Central memory CD8-positive, alpha-beta T cell (primary cell): ENCODE data around the gene NUDT8.
"Not testable (repeated sequence)": the region's sequence is repeated elsewhere in the genome, so short reads cannot be mapped to it uniquely, and the experiment has no call there.

Experiments
- ATAC-seq: fragments of 150-1000 bp; cut with Tn5 transposase; replicated peaks from 2 replicates; pipeline ENCODE4 v1.10.0; 2022; ENCODE audit warnings: mild to moderate bottlenecking, moderate FRiP score, moderate number of reproducible peaks; ENCODE audit not compliant: poor library complexity, severe bottlenecking; ENCODE audit errors: extremely low read depth
- DNase-seq, 2 donors: peaks; one replicate each; pipeline ENCODE4 v3.0.0; 2021; ENCODE audit warnings: low spot score in 2 of 2
- H3K27ac Mint-ChIP-seq: one replicate; pipeline ENCODE4 v1.8.0; 2022; ENCODE audit warnings: low read depth, mild to moderate bottlenecking, moderate library complexity, mixed read lengths
- H3K27me3 Mint-ChIP-seq: one replicate; pipeline ENCODE4 v1.8.0; 2022; ENCODE audit warnings: mixed read lengths
- H3K36me3 Mint-ChIP-seq: one replicate; pipeline ENCODE4 v1.8.0; 2022; ENCODE audit warnings: mild to moderate bottlenecking, moderate library complexity, mixed read lengths; ENCODE audit not compliant: insufficient read depth
- H3K4me1 Mint-ChIP-seq: one replicate; pipeline ENCODE4 v1.8.0; 2022; ENCODE audit warnings: mixed read lengths
- H3K4me3 Mint-ChIP-seq: one replicate; pipeline ENCODE4 v1.8.0; 2022; ENCODE audit warnings: mild to moderate bottlenecking, moderate library complexity, mixed read lengths
- H3K9me3 Mint-ChIP-seq: one replicate; pipeline ENCODE4 v1.8.0; 2022; ENCODE audit warnings: mixed read lengths

Gene NUDT8

DNA sequence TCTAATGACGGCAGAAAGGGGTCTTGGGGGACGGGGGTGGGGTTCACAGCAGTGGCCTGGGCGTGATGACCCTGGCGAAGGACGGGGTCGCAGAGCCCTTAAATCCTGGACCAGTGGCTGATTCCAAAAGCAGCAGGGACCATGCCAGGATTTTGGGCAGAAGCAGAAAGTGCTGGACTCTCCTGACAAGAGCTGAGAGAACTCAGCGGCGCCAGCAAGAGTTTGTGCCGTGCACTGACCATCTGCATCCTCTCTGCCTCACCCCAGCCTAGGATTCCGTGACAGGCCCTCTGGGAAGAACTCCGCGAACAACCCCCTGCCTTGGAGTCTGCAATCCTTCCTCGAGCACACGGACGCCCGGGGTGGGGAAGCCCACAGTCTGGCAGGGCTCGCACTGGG, 23.6 kb downstream of the NUDT8 start:
- Mint-ChIP-seq H3K36me3 (peaks cover 16% of the 10 kb centered on the region), H3K9me3 (no peaks in the 10 kb centered on the region), H3K4me1 (no peaks in the 10 kb centered on the region), H3K27ac (peak overlapping the region; percentile 76), H3K4me3 (peak overlapping the region; percentile 80), H3K27me3 (peaks cover 9% of the 10 kb centered on the region)
- ATAC-seq, result no peak
- DNase-seq, result no peak

DNA sequence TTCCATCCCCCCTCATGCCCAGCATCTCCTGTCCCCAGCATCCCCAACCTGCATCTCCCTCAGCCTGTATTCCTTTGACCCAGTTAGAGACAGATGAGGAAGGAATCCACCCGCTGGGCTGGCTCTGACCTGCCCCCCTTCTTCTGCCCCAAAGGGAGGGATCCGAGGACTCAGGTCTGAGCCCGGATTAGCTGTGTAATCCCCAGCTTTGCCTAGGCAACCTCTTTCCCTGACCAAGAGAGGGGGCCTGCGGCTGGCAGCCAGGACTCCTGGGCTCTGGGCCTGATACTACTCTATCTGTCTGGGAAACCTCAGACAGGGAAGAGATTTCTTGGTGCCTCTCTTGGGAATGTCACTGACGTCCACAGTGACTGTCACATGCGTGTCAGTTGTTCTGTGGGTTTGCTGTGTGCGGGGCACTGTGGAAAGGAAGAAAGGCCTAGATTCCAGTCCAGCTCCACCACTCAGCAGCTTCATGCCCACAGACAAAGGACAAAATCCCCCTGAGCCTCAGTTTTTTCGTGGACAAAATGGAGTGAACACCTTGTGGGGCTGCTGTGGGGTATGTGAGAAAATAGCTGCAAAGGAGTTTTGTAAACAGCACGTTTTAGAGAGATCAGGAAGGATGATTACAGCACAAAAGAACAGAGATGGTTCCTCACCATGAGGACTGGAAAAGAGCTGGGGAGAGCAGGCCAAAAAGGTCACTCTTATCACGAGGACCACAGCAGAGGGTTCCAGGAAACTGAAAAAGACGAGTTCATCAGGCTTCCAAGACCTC, 24.3 kb downstream of the NUDT8 start:
- H3K36me3 Mint-ChIP-seq, result peaks cover 12% of the 10 kb centered on the region
- DNase-seq (no peak), ATAC-seq (no peak)
- H3K27me3 Mint-ChIP-seq, result peaks cover 16% of the 10 kb centered on the region
- H3K9me3 Mint-ChIP-seq, result no peaks in the 10 kb centered on the region
- peak overlapping the region; percentile 68 for H3K27ac Mint-ChIP-seq
- H3K4me3 Mint-ChIP-seq, result peak overlapping the region; percentile 80
- peaks cover 3% of the 10 kb centered on the region for H3K4me1 Mint-ChIP-seq

DNA sequence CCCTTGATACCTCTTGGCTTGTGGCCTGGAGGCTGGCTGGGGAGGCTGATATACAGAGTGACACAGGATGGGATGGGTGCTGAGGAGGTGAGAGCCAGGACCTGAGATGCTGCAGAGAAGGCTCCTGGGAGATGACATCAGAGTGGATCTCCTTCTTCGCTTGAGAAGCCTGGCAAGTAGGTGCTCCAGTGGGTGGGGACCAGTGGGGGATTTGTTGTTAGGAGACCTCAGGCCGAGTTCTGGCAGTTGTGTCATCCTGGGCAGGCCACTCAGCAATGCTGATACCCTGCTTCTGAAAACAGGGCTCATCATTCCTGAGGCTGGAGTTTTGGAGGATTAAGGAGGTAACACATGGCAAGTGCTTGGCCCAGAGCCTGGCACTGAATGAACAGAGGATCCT, 24.9 kb downstream of the NUDT8 start:
- DNase-seq (no peak), ATAC-seq (no peak)
- no peaks in the 10 kb centered on the region for H3K9me3 Mint-ChIP-seq
- H3K4me1 Mint-ChIP-seq, result peaks cover 7% of the 10 kb centered on the region
- no peak overlapping the region for H3K27ac Mint-ChIP-seq
- peak overlapping the region; percentile 12 for H3K4me3 Mint-ChIP-seq
- H3K36me3 Mint-ChIP-seq, result peaks cover 11% of the 10 kb centered on the region
- peaks cover 18% of the 10 kb centered on the region for H3K27me3 Mint-ChIP-seq

DNA sequence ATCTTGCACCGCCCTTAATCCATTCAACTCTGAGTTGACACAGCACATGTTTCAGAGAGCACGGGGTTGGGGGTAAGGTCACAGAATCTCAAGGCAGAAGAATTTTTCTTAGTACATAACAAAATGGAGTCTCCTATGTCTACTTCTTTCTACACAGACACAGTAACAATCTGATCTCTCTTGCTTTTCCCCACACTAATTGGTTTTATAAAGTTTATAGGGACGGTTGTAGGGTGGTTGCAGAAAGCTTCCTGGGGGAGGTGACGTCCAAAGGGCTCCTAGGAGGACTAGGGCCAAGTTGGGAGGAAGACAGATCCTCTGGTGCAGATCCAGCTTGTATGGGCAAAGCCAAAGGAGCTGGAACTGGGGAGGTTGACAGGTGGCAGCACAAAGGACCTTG, 25.6 kb downstream of the NUDT8 start:
- not testable (repeated sequence) for H3K4me1 Mint-ChIP-seq, H3K9me3 Mint-ChIP-seq, H3K27ac Mint-ChIP-seq, H3K36me3 Mint-ChIP-seq, ATAC-seq, DNase-seq
- Mint-ChIP-seq H3K27me3 (peaks cover 18% of the 10 kb centered on the region), H3K4me3 (peak overlapping the region; percentile 12)

DNA sequence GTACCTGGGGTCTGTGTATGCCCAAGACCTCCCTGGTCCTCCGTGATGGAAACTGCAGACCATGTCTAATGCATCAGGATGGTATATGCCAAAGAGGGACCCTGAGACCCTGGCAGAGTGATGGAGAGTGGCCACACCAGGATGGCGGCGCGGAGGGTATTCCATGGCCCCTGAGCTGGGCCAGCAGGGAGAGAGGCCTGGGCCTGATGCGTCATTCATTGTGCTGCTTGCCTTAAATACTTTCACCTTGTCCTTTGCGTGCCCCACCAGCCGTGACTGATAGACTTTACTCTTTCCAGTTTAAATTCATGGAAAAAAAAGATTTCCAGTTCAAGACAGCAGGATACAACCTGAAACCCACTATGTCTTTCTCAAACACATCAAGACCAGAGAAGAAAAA, 28.6 kb downstream of the NUDT8 start:
- Mint-ChIP-seq H3K4me3 (no peak overlapping the region), H3K27ac (no peak overlapping the region), H3K9me3 (no peaks in the 10 kb centered on the region), H3K36me3 (no peaks in the 10 kb centered on the region), H3K4me1 (peaks cover 7% of the 10 kb centered on the region), H3K27me3 (peaks cover 18% of the 10 kb centered on the region)
- DNase-seq (no peak), ATAC-seq (no peak)

DNA sequence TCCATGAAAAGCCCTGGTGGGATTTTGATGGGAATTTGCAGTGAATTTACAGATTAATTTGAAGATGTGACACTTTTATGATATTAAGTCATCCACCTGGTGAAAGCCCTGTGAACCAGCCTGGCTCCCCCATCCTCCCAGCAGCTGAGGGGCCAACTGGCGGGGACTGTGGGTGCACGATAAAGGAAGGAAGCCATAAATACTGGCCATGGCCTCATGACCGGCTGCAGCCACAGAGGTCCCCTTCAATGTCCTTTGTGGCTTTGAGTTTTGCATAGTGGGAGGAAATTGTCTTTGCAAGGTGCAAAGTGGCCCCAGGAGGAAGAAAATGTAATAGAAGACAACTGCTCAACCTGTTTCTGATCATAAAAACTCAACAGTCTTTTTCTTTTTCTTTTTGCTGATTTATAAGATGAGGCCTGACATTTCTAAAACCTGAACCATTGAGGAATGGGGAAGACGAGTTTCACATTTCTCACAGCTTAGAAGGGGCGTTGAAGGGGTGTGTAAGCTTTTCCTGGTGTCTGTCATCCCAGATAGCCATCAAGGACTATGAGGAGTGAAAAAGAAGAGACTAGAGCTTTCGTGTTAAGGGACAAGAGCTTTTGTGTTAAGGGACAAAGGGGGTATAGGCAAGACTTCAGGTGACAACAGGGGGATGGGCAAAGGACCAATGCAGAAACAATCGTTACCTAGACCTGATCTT, 29.3 kb downstream of the NUDT8 start:
- H3K9me3 Mint-ChIP-seq, result no peaks in the 10 kb centered on the region
- no peak for ATAC-seq
- no peak overlapping the region for H3K4me3 Mint-ChIP-seq
- H3K36me3 Mint-ChIP-seq, result no peaks in the 10 kb centered on the region
- DNase-seq, result no peak
- H3K27ac Mint-ChIP-seq, result no peak overlapping the region
- H3K27me3 Mint-ChIP-seq, result peaks cover 18% of the 10 kb centered on the region
- H3K4me1 Mint-ChIP-seq, result peaks cover 7% of the 10 kb centered on the region

DNA sequence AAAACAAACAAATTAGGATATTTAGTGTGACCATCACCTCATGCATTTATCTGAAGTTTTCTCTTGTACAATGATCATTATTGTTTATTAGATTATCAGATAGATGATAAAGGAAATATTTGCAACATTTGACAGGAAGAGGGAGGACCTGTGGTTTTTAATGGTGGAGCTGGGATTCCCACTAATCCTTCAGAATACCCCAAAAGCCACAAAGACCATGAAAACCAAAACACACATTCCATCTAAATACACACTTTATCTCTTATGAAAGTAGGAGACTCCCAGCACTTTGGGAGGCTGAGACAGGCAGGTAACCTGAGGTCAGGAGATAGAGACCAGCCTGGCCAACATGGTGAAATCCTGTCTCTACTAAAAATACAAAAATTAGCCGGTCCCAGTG, 30.6 kb downstream of the NUDT8 start:
- ATAC-seq (no peak), DNase-seq (no peak)
- H3K27ac Mint-ChIP-seq, result no peak overlapping the region
- H3K4me1 Mint-ChIP-seq, result peaks cover 7% of the 10 kb centered on the region
- no peaks in the 10 kb centered on the region for H3K9me3 Mint-ChIP-seq
- H3K27me3 Mint-ChIP-seq, result peaks cover 11% of the 10 kb centered on the region
- no peaks in the 10 kb centered on the region for H3K36me3 Mint-ChIP-seq
- no peak overlapping the region for H3K4me3 Mint-ChIP-seq

DNA sequence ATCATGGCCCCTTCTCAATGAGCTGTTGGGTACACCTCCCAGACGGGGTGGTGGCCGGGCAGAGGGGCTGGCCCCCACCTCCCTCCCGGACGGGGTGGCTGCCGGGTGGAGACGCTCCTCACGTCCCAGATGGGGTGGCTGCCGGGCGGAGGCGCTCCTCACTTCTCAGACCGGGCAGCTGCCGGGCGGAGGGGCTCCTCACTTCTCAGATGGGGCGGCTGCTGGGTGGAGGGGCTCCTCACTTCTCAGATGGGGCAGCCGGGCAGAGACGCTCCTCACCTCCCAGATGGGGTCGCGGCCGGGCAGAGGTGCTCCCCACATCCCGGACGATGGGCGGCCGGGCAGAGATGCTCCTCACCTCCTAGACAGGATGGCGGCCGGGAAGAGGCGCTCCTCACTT, 31.8 kb downstream of the NUDT8 start:
- not testable (repeated sequence) for ATAC-seq, H3K9me3 Mint-ChIP-seq, H3K4me1 Mint-ChIP-seq

DNA sequence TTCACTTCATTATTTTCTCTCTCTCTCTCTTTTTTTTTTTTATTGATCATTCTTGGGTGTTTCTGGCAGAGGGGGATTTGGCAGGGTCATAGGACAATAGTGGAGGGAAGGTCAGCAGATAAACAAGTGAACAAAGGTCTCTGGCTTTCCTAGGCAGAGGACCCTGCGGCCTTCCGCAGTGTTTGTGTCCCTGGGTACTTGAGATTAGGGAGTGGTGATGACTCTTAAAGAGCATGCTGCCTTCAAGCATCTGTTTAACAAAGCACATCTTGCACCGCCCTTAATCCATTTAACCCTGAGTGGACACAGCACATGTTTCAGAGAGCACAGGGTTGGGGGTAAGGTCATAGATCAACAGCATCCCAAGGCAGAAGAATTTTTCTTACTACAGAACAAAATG, 32.3 kb downstream of the NUDT8 start:
- H3K4me3 Mint-ChIP-seq, H3K9me3 Mint-ChIP-seq, H3K36me3 Mint-ChIP-seq, H3K27ac Mint-ChIP-seq, DNase-seq, ATAC-seq, H3K4me1 Mint-ChIP-seq: not testable (repeated sequence)
- peaks cover 10% of the 10 kb centered on the region for H3K27me3 Mint-ChIP-seq

More for the DNA sequence above, 31.8 kb downstream of the NUDT8 start:
- H3K27me3 Mint-ChIP-seq, result peaks cover 10% of the 10 kb centered on the region
- H3K4me3 Mint-ChIP-seq, H3K27ac Mint-ChIP-seq, H3K36me3 Mint-ChIP-seq, DNase-seq: not testable (repeated sequence)

DNA sequence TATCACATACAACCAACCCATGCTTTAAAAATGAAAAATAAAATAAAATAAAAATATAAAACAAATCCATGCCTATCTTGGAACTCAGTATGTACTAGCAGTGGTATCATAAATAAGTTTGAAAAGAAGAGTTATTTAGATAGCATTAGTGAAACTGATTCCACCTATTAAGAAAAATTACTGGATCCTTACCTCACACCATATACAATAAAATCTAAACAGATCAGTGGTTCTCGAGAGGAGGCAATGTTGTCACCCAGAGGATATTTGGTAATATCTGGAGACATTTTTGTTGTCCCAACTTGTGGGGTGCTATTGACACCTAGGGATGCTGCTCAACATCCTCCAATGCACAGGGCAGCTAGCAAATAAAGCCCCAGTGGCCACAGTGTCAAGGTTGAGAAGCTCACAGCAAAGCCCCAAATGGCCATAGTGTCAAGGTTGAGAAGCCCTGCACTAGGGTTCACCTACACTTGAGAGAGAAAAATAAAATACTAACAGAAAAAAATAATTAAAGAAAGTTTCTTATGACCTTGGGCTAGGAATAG, 32.9 kb downstream of the NUDT8 start:
- ATAC-seq (no peak), DNase-seq (no peak)
- H3K27me3 Mint-ChIP-seq, result peaks cover 10% of the 10 kb centered on the region
- H3K4me3 Mint-ChIP-seq, result no peak overlapping the region
- peak overlapping the region; percentile 38 for H3K27ac Mint-ChIP-seq
- no peaks in the 10 kb centered on the region for H3K36me3 Mint-ChIP-seq
- H3K9me3 Mint-ChIP-seq, result no peaks in the 10 kb centered on the region
- H3K4me1 Mint-ChIP-seq, result peaks cover 7% of the 10 kb centered on the region

DNA sequence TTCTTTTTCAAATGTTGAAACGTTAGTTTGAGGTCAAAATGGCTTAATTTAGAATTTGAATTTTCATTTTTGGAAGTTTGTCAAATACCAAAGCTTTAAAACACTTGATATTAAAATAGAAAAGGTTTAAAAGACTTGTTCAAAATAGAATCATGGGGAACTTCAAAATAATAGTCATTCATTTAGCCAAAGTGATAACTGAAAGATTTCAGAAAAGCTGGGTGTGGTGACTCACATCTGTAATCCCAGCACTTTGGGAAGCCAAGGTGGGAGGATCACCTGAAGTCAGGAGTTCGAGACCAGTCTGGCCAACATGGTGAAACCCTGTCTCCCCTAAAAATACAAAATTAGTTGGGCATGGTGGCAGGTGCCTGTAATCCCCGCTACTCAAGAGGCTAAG, 35.3 kb downstream of the NUDT8 start:
- H3K4me1 Mint-ChIP-seq, result no peaks in the 10 kb centered on the region
- no peak overlapping the region for H3K27ac Mint-ChIP-seq
- no peaks in the 10 kb centered on the region for H3K9me3 Mint-ChIP-seq
- no peak for ATAC-seq
- no peak overlapping the region for H3K4me3 Mint-ChIP-seq
- no peak for DNase-seq
- H3K27me3 Mint-ChIP-seq, result no peaks in the 10 kb centered on the region
- H3K36me3 Mint-ChIP-seq, result no peaks in the 10 kb centered on the region

DNA sequence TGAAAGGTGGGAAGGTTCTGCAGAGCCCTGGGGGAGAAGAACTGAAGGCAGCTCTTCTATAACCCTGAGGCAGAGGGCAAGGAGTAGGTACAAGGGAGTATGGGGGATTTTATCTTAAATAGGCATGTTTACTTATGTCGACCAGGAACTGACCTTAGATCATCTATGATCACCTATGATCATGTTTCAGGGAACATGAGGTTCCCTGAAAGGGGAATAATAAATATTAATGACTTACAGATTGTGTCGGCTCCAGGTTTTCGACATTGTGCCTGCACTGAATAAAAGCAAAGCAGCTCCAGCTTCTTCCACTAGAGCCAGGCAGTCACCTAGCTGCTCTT, 36.2 kb downstream of the NUDT8 start:
- no peak overlapping the region for H3K4me3 Mint-ChIP-seq
- no peaks in the 10 kb centered on the region for H3K27me3 Mint-ChIP-seq
- H3K27ac Mint-ChIP-seq, result no peak overlapping the region

More for the DNA sequence above, 36.2 kb downstream of the NUDT8 start:
- no peak for ATAC-seq
- Mint-ChIP-seq H3K9me3 (no peaks in the 10 kb centered on the region), H3K36me3 (no peaks in the 10 kb centered on the region), H3K4me1 (no peaks in the 10 kb centered on the region)
- no peak for DNase-seq
